Activated CD4-positive, alpha-beta T cell treated with anti-CD3 and anti-CD28 coated beads for 4 hours (primary cell): ENCODE data around the gene ZNF862.

Source experiments
- DNase-seq, 2 donors: peaks; one replicate each; pipeline ENCODE4 v3.0.0-alpha.2; 2020

Gene ZNF862

GRCh38 chr7:149867762-149868622, 29.8 kb downstream of the ZNF862 start:
- no peak for DNase-seq

DNA sequence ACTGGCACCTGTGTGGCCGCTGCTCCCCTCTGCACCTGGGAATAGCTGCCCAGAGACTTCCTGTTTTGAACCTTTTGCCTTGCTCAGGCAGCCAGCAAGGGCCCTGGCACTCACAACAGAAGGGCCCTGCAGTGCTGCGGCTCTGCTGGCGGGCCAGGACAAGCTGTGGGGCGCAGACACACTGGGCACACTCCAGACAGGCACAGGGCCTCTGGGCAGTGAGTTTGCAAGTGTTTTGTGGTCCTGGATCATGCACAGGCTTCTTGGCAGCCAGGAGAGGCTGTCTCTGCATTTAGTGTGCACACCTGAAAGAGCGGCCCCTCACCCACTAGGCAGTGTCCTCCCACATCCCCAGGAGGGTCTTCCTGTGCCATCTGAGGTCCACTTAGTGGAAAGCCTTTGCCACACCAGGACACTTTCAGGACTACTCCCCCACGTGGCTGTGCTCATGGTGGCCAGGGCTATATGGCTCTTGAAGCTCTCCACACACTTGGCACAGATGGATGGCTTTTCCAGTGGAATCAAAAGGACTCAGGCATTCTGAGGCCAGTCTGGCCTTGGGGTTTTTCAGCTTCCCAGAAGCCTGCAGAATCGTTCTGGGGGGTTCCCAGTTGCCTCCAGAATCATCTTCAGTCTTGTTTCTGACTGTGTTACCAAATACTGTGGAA, 30.6 kb downstream of the ZNF862 start:
- no peak for DNase-seq

- DNase-seq, result no peak
These were observed 31.1 kb downstream of the ZNF862 start for GRCh38 chr7:149869291-149869650.

DNA sequence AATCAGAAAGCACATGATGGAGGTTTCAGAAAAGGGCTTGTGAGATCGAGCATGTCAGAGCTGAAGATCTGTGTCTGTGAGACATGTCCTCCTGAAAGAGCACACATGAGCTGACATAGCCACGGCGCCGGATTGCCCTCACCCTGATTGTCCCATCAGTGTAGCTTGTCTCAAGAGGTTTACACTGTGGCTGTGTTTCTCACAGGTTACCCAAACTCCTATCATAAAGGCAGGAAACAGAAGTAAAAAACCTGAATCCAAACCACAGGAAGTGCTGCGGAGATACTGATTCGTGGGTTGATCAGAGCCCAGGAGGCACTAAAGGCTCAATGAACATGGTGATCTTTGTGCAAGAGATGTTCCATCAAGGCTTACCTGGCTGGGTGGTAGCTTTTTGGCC, 31.7 kb downstream of the ZNF862 start:
- peak in 1 of 2 donors; percentile 23 for DNase-seq

DNA sequence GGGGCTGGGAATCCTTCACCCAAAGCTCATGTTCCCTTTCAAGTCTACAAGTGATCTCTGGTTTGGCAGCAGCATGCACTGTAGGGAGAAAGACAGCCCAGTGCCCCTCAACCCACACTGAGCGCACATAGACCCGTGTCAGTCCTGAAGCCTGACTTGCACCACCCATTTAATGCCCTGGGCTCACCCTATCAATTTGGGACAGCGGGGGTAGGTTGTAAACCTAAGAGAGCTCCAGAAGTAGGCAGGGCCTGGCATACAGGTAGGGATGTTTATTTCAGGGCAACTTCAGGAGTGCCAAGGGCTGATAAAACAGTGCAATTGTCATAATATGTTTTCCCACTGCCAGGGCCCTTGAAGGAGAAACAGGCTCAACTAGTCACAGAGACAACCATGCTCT, 32.1 kb downstream of the ZNF862 start:
- no peak for DNase-seq

DNA sequence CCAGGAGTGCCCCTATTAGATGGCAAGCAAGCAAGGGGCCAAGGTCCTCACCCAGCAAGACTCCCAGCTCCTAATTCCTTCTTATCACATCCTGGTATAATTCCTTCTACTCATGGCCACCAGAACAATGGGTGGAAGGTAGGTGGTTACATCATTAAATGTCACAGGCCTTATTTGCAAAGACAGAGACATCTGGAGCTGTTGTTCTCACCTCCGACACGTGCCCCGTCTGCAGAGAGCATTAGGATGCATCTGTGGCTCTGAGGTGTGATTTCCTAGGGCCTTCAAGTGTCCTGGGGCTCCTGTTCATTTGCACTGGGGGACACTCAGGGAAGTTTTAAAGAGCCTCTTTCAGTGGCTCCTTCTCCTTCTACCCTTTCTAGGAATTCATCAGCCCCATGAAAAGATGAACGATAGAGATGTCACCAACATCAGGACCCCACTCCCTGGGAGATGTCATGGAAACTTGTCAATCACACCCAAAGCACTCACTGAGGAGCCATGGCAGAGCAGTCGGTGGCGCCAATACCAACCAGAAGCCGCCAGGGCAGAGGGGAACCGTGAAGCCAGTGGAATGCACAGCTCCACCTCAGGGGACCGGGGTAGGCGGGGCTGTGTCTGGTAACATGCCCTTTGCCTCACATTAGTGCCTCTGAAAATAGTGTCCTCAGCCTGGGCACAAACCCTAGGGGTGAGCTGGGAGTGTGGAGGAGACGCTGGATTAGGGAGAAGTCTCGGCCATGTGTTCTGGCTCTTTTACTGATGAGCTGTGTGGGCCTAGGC, 32.7 kb downstream of the ZNF862 start:
- no peak for DNase-seq

DNA sequence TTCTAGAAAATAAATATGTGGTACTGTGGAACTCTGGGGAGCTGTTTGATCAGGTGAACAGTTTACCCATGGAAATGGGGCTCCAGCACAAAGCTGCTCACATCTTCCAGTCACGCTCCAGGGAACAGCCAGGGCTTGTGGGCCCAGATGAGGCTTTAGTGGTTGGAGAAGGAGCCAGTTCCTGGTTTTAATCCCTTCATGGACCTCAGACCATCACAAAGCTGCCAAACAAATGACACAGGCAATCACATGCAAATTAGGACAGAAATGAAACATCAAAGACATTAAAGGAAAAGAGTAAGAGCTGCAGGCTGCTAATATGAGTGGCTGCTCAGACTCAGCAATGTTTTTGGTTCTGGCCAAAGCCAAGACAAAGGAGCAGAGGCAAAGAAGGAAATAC, 33.4 kb downstream of the ZNF862 start:
- no peak for DNase-seq

DNA sequence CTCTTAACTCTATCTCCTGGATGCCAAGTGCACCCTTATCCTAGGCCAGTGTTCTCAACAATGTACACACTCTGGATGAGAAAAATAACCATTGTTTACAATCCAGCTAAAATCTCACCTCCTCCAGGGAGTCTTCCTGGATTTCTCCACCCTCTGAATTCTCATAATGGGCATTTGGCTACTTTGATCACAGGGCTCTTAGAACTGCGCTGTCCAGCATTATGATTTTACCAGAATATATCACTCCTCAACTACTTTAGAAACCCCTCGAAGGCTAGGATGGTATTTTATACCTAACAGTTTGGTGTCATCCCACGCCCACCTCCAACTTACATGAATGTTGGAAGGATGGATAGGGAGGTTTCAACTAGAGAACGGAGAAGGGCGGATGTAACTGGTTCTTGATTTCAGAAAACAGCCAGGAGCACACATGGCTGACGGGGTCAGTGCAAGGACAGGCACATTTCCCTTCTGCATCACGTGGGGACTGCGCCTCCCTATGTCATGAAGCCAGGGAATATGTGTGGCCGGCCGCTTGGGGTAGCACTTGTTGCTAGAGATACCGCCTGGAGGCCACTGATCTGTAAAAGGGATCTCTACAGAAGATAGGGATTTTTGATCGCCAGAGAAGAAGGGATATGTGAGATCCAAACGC, 34.4 kb downstream of the ZNF862 start:
- no peak for DNase-seq

GRCh38 chr7:149873074-149873969, 35.1 kb downstream of the ZNF862 start, which contains the start of gene ATP6V0E2:
Gene ATP6V0E2, plus strand, starts transcription at chr7:149873969. Its CDS starts 97 bp downstream, at chr7:149874066.
- DNase-seq, result peak; percentile 89 to 93

GRCh38 chr7:149873970-149874643, 35.9 kb downstream of the ZNF862 start:
- DNase-seq, result no peak

GRCh38 chr7:149874644-149875028, 36.5 kb downstream of the ZNF862 start:
- DNase-seq, result no peak

DNA sequence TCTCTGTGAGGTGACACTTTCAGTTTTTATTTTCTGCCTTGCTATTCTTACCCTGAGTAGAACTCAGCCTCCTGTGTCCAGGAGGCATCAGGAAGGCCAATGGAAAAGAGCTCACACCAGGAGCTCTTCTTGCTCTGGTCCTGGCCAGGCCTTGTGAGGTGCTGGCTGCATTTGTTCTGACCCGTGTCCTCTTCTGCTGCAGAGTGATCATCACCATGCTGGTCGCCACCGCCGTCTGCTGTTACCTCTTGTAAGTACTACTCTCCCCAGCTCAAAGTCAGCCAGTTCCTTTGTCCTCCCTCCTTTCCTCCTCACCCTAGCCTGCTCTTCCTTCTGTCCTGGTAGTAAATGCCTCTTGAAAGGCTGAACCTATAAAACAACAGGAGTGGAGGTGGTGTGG, 37.2 kb downstream of the ZNF862 start:
- no peak for DNase-seq

DNA sequence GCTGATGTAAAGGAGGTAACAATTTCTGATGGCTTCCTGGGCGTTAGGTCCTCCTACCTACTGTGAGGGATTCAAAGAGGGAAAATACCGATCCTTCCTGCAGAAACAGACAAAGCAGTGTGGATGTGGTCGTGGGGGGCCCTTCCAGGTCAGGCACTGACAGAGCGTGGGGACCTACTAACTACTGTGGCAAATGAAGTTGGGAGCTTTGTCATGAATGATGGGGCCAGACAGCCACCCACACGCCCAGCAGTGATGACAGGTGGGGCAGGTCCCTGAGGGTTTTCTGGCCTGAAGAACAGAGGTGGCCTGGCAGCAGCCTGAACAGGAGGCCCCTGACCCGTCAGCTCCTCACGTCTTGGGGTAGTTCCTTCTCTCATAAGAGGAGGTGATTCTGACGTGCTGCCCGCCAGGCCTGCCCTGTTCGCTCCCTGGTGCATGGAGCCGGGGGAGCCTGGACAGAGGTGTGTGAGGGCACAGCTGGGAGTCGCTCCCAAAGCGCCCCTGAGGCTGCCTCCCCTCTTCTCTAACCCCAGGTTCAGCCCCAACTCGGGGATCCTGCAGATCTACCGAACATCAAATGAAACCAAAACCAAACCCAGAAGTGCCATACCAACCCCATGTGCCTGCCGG, 39.8 kb downstream of the ZNF862 start:
- no peak for DNase-seq

DNA sequence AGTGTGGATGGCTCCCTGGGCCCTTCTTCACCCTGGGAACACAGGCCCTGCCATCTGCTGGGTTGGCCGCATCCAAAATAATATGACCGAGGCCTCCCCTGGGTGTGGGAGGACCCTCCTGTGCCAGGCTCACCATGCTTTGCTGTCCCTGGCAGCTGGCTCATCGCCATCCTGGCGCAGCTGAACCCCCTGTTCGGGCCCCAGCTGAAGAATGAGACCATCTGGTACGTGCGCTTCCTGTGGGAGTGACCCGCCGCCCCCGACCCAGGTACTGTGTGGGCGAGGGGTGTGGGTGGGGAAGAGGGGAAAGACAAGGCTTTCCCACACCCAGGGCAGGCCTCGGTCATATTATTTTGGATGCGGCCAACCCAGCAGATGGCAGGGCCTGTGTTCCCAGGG, 40.3 kb downstream of the ZNF862 start:
- DNase-seq, result no peak

DNA sequence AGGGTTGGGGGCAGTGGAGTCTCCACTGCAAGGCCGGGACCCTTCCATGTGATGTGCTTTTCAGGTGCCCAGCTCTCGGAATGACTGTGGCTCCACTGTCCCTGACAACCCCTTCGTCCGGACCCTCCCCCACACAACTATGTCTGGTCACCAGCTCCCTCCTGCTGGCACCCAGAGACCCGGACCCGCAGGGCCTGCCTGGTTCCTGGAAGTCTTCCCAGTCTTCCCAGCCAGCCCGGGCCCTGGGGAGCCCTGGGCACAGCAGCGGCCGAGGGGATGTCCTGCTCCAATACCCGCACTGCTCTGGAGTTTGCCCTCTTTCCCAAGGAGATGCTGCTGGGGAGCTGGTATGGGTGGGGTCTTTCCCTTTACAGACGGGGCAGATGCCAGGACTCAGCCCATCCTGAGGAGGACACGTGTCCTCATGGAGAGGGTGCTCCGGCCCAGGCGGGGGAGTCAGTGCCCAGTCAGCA, 41.1 kb downstream of the ZNF862 start:
- no peak for DNase-seq

GRCh38 chr7:149879766-149880637, 41.8 kb downstream of the ZNF862 start:
- no peak for DNase-seq

- no peak for DNase-seq
These were observed 42.6 kb downstream of the ZNF862 start for GRCh38 chr7:149880638-149881311.

DNA sequence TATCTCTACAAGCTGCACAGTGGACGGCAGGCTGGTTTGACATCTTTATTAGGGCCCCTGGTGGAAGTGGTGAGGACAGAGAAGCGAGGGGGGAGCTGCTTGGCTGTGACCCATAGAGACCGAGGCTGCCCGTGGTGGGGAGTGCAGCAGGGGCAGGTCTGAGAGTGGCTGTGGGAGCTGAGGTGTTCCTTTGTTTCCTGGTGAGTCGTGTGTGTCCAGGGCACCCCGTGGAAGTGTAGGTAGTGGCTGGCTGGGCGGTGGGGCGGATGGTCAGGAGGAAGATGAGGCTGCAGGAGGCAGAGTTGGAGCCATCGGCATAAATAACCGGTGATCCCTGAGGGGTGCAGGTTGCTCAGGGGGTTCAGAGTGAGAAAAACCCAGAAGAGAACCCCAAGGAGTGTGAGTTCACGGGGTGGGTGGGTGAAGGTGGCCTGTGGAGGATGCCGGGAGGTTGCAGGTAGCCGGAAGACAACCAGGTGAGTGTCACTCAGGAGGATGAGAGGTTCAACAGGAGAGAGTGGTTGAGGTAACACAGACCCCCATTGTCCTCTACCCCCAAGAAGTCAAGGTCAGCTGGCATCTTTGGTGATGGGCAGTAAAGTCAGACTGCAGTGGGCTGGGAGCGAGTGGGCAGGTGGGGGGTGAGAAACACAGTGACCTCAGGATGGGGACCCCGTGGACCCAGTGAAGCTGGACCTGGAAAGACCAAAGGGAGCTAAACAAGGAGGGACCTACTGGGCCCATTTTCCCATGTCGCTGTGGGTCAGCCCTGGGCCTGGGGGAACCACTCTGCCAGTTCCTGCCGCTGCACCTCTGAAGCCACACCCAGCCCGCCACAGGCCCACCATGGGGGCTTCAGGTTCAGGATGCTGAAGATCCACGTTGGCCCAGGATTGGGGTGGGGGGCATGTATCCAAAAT, 43.4 kb downstream of the ZNF862 start:
- no peak for DNase-seq
